Skeletal muscle cell (primary cell): ENCODE data around the gene SCAMP3.
"Not testable (repeated sequence)": the region's sequence is repeated elsewhere in the genome, so short reads cannot be mapped to it uniquely, and the experiment has no call there.

Source experiments
- DNase-seq: peaks from one replicate; pipeline ENCODE4 v3.0.0-alpha.2; 2010; ENCODE audit warnings: low read depth
- H3K4me3 ChIP-seq: 2 replicates; pipeline ENCODE4 v1.5.1; 2011; ENCODE audit warnings: low read depth, mild to moderate bottlenecking, control low read depth, low read length, moderate library complexity

The SCAMP3 gene

GRCh38 chr1:155260276-155260675, 1.9 kb downstream of the SCAMP3 start:
- H3K4me3 ChIP-seq, result no peak overlapping the region
- DNase-seq, result no peak

- DNase-seq, result no peak
- H3K4me3 ChIP-seq, result peak overlapping the region; percentile 81
Measured at GRCh38 chr1:155256058-155256852, 5.9 kb downstream of the SCAMP3 start.

GRCh38 chr1:155255243-155256007, 6.7 kb downstream of the SCAMP3 start, which contains the start of gene ENTREP3:
ENTREP3 (minus strand) TSS chr1:155255483; CDS start chr1:155254877, 606 bp downstream.
- H3K4me3 ChIP-seq, result peak within 1 kb of the TSS; percentile 81
- DNase-seq, result peak; percentile 43

- DNase-seq, result no peak
- peak overlapping the region; percentile 81 for H3K4me3 ChIP-seq
Measured at GRCh38 chr1:155254714-155255242, 7.4 kb downstream of the SCAMP3 start.

GRCh38 chr1:155254228-155254713, 7.9 kb downstream of the SCAMP3 start:
- peak overlapping the region; percentile 81 for H3K4me3 ChIP-seq
- DNase-seq, result no peak

GRCh38 chr1:155253797-155254196, 8.4 kb downstream of the SCAMP3 start:
- DNase-seq, result no peak
- peak overlapping the region; percentile 81 for H3K4me3 ChIP-seq

GRCh38 chr1:155253208-155253607, 9.0 kb downstream of the SCAMP3 start:
- H3K4me3 ChIP-seq, result peak overlapping the region; percentile 81
- DNase-seq, result no peak

GRCh38 chr1:155251566-155251965, 10.6 kb downstream of the SCAMP3 start:
- no peak for DNase-seq
- H3K4me3 ChIP-seq, result no peak overlapping the region

- H3K4me3 ChIP-seq, result no peak overlapping the region
- DNase-seq, result peak; percentile 51
Measured at GRCh38 chr1:155250633-155251449, 11.3 kb downstream of the SCAMP3 start.

GRCh38 chr1:155250246-155250632, 11.9 kb downstream of the SCAMP3 start:
- no peak for DNase-seq
- H3K4me3 ChIP-seq, result no peak overlapping the region

- DNase-seq, result no peak
- H3K4me3 ChIP-seq, result no peak overlapping the region
Measured at GRCh38 chr1:155247667-155248553, 14.2 kb downstream of the SCAMP3 start.

GRCh38 chr1:155246796-155247195, 15.4 kb downstream of the SCAMP3 start:
- DNase-seq, result not testable (repeated sequence)

GRCh38 chr1:155245163-155245524, 17.0 kb downstream of the SCAMP3 start:
- DNase-seq, result no peak
- H3K4me3 ChIP-seq, result peak overlapping the region; percentile 60

More at GRCh38 chr1:155246796-155247195, 15.4 kb downstream of the SCAMP3 start:
- not testable (repeated sequence) for H3K4me3 ChIP-seq

GRCh38 chr1:155244368-155245162, 17.6 kb downstream of the SCAMP3 start:
- H3K4me3 ChIP-seq, result peak overlapping the region; percentile 60
- DNase-seq, result peak; percentile 99

- H3K4me3 ChIP-seq, result no peak overlapping the region
- DNase-seq, result no peak
Measured at GRCh38 chr1:155242805-155243358, 19.3 kb downstream of the SCAMP3 start.

- no peak for DNase-seq
- H3K4me3 ChIP-seq, result no peak overlapping the region
Measured at GRCh38 chr1:155241841-155242264, 20.3 kb downstream of the SCAMP3 start.

- peak; percentile 44 for DNase-seq
Measured at GRCh38 chr1:155241069-155241679, 21.0 kb downstream of the SCAMP3 start.

More at GRCh38 chr1:155241069-155241679, 21.0 kb downstream of the SCAMP3 start:
- peak overlapping the region; percentile 48 for H3K4me3 ChIP-seq
